ENCODE results near the gene NPEPL1.
"Not testable (repeated sequence)": the region's sequence is repeated elsewhere in the genome, so short reads cannot be mapped to it uniquely, and the experiment has no call there.

The NPEPL1 gene

GRCh38 chr20:58714340-58714922 is 21.8 kb downstream of the NPEPL1 start:
- DNase-seq (ENCODE audit: low read depth), result no peak

- no peak for DNase-seq (ENCODE audit: low read depth)
Observed at GRCh38 chr20:58714923-58715351, 22.3 kb downstream of the NPEPL1 start.

GRCh38 chr20:58715391-58715800 is 22.8 kb downstream of the NPEPL1 start:
- no peak for DNase-seq (ENCODE audit: low read depth)

- DNase-seq (ENCODE audit: low read depth), result no peak
Observed at GRCh38 chr20:58715801-58716475, 23.3 kb downstream of the NPEPL1 start.

- no peak for DNase-seq (ENCODE audit: low read depth)
Observed at GRCh38 chr20:58716476-58717277, 24.1 kb downstream of the NPEPL1 start.

GRCh38 chr20:58717278-58718091 is 24.9 kb downstream of the NPEPL1 start:
- no peak for DNase-seq (ENCODE audit: low read depth)

GRCh38 chr20:58718121-58718563 is 25.5 kb downstream of the NPEPL1 start:
- DNase-seq (ENCODE audit: low read depth), result no peak

- DNase-seq (ENCODE audit: low read depth), result no peak
Observed at GRCh38 chr20:58718729-58719128, 26.1 kb downstream of the NPEPL1 start.

- DNase-seq (ENCODE audit: low read depth), result no peak
Observed at GRCh38 chr20:58719258-58719657, 26.7 kb downstream of the NPEPL1 start.

- DNase-seq (ENCODE audit: low read depth), result no peak
Observed at GRCh38 chr20:58719971-58720371, 27.4 kb downstream of the NPEPL1 start.

- DNase-seq (ENCODE audit: low read depth), result no peak
Observed at GRCh38 chr20:58720890-58721289, 28.3 kb downstream of the NPEPL1 start.

GRCh38 chr20:58721951-58722778 is 29.6 kb downstream of the NPEPL1 start:
- no peak for DNase-seq (ENCODE audit: low read depth)

- no peak for DNase-seq (ENCODE audit: low read depth)
Observed at GRCh38 chr20:58722877-58723627, 30.5 kb downstream of the NPEPL1 start.

- no peak for DNase-seq (ENCODE audit: low read depth)
Observed at GRCh38 chr20:58723628-58723984, 31.0 kb downstream of the NPEPL1 start.

GRCh38 chr20:58726156-58726555 is 33.6 kb downstream of the NPEPL1 start:
- DNase-seq (ENCODE audit: low read depth), result not testable (repeated sequence)

- no peak for DNase-seq (ENCODE audit: low read depth)
Observed at GRCh38 chr20:58731192-58731591, 38.6 kb downstream of the NPEPL1 start.

- DNase-seq (ENCODE audit: low read depth), result no peak
Observed at GRCh38 chr20:58737198-58737597, 44.6 kb downstream of the NPEPL1 start.

GRCh38 chr20:58740356-58741308 is 48.0 kb downstream of the NPEPL1 start:
- no peak for DNase-seq (ENCODE audit: low read depth)

GRCh38 chr20:58741384-58741783 is 48.8 kb downstream of the NPEPL1 start:
- no peak for DNase-seq (ENCODE audit: low read depth)
